K562 (cell line): ENCODE measurements around the gene GALNT18. TPM values are rescaled to one million over a fixed set of nuclear protein-coding genes. Genes with fewer than 3 reads are reported as not detected.

Experiments
- ATAC-seq: fragments of 200-7000 bp; cut with Tn5 transposase; 3 replicates; pipeline ENCODE4 v1.9.1; 2020; ENCODE audit warnings: moderate library complexity
- BruUV-seq: library from RNA; stranded (reverse); fragments of 400-500 nt; replicated peaks from 2 replicates; lab custom pipeline; 2021; lab: Mats Ljungman, UMichigan
- CTCF ChIA-PET: fragments of 300-600 bp; formaldehyde crosslinking; extraction: SDS; loops from one replicate; lab custom pipeline; 2021; ENCODE audit warnings: low intra/inter-chr PET ratio; lab: Yijun Ruan, JAX
- POLR2A ChIA-PET: fragments of 300-600, 350-650 bp; sonication (Branson Sonifier 250); formaldehyde crosslinking; extraction: SDS; loops from one replicate; lab custom pipeline; 2021; ENCODE audit warnings: antibody characterized with exemption, inconsistent platforms; lab: Yijun Ruan, JAX
- DNase-seq, 4 experiments: peaks; one replicate each; pipeline versions ENCODE4 v3.0.0 to v3.0.0-alpha.2; 2011 to 2018; ENCODE audit warnings: low spot score in 3 of 4, mixed read lengths in 3 of 4; ENCODE audit errors: extremely low read depth in 1 of 4
- FAIRE-seq: peaks from 2 replicates; lab custom pipeline; 2011; peaks lifted over from hg19 to GRCh38; lab: Jason Lieb, UNC
- H2AFZ ChIP-seq: 2 replicates; pipeline ENCODE4 v1.6.0; 2011; ENCODE audit warnings: low read depth, low read length, control low read depth, inconsistent platforms
- H3K27ac ChIP-seq: fragments of 200-600 bp; 3 replicates; pipeline ENCODE4 v1.8.0; 2011; ENCODE audit warnings: low read depth, mild to moderate bottlenecking, control low read depth, inconsistent platforms, low read length, moderate library complexity, mixed read lengths; ENCODE audit errors: extremely low read depth
- H3K27me3 ChIP-seq, 2 experiments: fragments of 300-600 bp in 1 of 2; 2 replicates in 1 of 2; 3 replicates in 1 of 2; pipeline versions ENCODE4 v1.6.0 to v1.8.0; 2011; ENCODE audit warnings: inconsistent platforms in 2 of 2, low read length in 2 of 2, mild to moderate bottlenecking in 1 of 2, mixed read lengths in 1 of 2, moderate library complexity in 1 of 2; ENCODE audit not compliant: control insufficient read depth in 2 of 2, insufficient read depth in 2 of 2
- H3K36me3 ChIP-seq: fragments of 300-600 bp; 3 replicates; pipeline ENCODE4 v1.8.0; 2011; ENCODE audit warnings: mild to moderate bottlenecking, low read length, inconsistent platforms; ENCODE audit not compliant: control insufficient read depth, insufficient read depth
- H3K4me1 ChIP-seq, 2 experiments: fragments of 200-600 bp in 1 of 2; replicated peaks in 1 of 2; 2 replicates in 1 of 2; 3 replicates in 1 of 2; pipeline versions ENCODE4 v1.5.1 to v1.8.0; 2011; ENCODE audit warnings: inconsistent platforms in 2 of 2, low read length in 2 of 2, mild to moderate bottlenecking in 1 of 2, mixed read lengths in 1 of 2, moderate library complexity in 1 of 2; ENCODE audit not compliant: control insufficient read depth in 2 of 2, insufficient read depth in 2 of 2
- H3K4me2 ChIP-seq: 2 replicates; pipeline ENCODE4 v1.6.1; 2011; ENCODE audit warnings: low read length, control low read depth, inconsistent platforms, mixed read lengths; ENCODE audit not compliant: insufficient read depth
- H3K4me3 ChIP-seq: fragments of 200-600 bp; sonication (generic), shearing (Covaris generic); 2 replicates; pipeline ENCODE4 v1.5.1; 2016; ENCODE audit warnings: control low read depth, inconsistent platforms
- H3K79me2 ChIP-seq: fragments of 200-600 bp; 3 replicates; pipeline ENCODE4 v1.8.0; 2011; ENCODE audit warnings: low read length, inconsistent platforms; ENCODE audit not compliant: control insufficient read depth, insufficient read depth
- H3K9ac ChIP-seq, 2 experiments: 2 replicates each; pipeline versions ENCODE4 v1.6.0 to v1.6.1; 2011; ENCODE audit warnings: low read depth in 2 of 2, low read length in 2 of 2, control low read depth in 1 of 2, inconsistent platforms in 1 of 2, mild to moderate bottlenecking in 1 of 2, mixed read lengths in 1 of 2; ENCODE audit not compliant: insufficient read depth in 1 of 2
- H3K9me1 ChIP-seq: one replicate; pipeline ENCODE4 v1.6.0; 2011; ENCODE audit warnings: inconsistent platforms, mild to moderate bottlenecking, low read length, moderate library complexity; ENCODE audit not compliant: control insufficient read depth, insufficient read depth
- H3K9me3 ChIP-seq: replicated peaks from 2 replicates; pipeline ENCODE4 v1.5.1; 2011; ENCODE audit warnings: low read depth, low read length, inconsistent platforms; ENCODE audit not compliant: control insufficient read depth, insufficient read depth
- H4K20me1 ChIP-seq: replicated peaks from 2 replicates; pipeline ENCODE4 v1.6.1; 2011; ENCODE audit warnings: low read length, inconsistent platforms, mixed read lengths; ENCODE audit not compliant: control insufficient read depth, insufficient read depth
- BRD9 ChIP-seq: fragments of 450-650 bp; IDR thresholded peaks from 2 replicates; pipeline ENCODE4 v1.6.1; 2018; ENCODE audit warnings: low read depth; ENCODE audit not compliant: partially characterized antibody
- CREB5 ChIP-seq: fragments of 250-450 bp; sonication (Bioruptor Pico); IDR thresholded peaks from 2 replicates; pipeline ENCODE4 v1.5.0; 2020; ENCODE audit warnings: mild to moderate bottlenecking
- ELF1 ChIP-seq: fragments of 200-800 bp; sonication (Bioruptor generic); IDR thresholded peaks from 2 replicates; pipeline ENCODE4 v1.6.1; 2016; ENCODE audit warnings: missing genetic modification characterization, missing compliant biosample characterization
- ETV1 ChIP-seq: fragments of 450-650 bp; conservative IDR thresholded peaks from 2 replicates; pipeline ENCODE4 v1.6.1; 2016; ENCODE audit warnings: missing genetic modification characterization, control low read depth, low read depth, missing compliant biosample characterization
- KDM5B ChIP-seq: fragments of 200-600 bp; sonication (generic); IDR thresholded peaks from 2 replicates; pipeline ENCODE4 v1.6.1; 2012; ENCODE audit warnings: low read depth, mild to moderate bottlenecking, moderate library complexity, low read length, control low read depth, inconsistent platforms; ENCODE audit not compliant: insufficient replicate concordance
- PTRF ChIP-seq: fragments of 450-650 bp; IDR thresholded peaks from 2 replicates; pipeline ENCODE4 v1.6.1; 2016; ENCODE audit warnings: mild to moderate bottlenecking, missing genetic modification characterization, missing compliant biosample characterization
- ZNF449 ChIP-seq: fragments of 250-450 bp; sonication (Bioruptor Pico); IDR thresholded peaks from 2 replicates; pipeline ENCODE4 v1.8.0; 2022; ENCODE audit warnings: moderate library complexity, mild to moderate bottlenecking, inconsistent platforms
- ZNF583 ChIP-seq: fragments of 250-450 bp; sonication (Bioruptor Pico); IDR thresholded peaks from 2 replicates; pipeline ENCODE4 v1.4.0; 2020
- ZNF644 ChIP-seq: fragments of 200-800 bp; sonication (Bioruptor generic); IDR thresholded peaks from 2 replicates; pipeline ENCODE4 v1.6.1; 2016; ENCODE audit warnings: low read depth, missing genetic modification characterization, missing compliant biosample characterization
- ZNF780A ChIP-seq: fragments of 250-450 bp; sonication (Bioruptor Pico); IDR thresholded peaks from 2 replicates; pipeline ENCODE4 v1.5.0; 2021; ENCODE audit warnings: mild to moderate bottlenecking
- ZSCAN32 ChIP-seq: fragments of 450-650 bp; formaldehyde crosslinking; IDR thresholded peaks from 2 replicates; pipeline ENCODE4 v1.4.0; 2020; ENCODE audit warnings: mild to moderate bottlenecking, moderate library complexity
- WGBS: fragments of 100-300 bp; shearing (Covaris generic); methylation state at CpG from one replicate; pipeline ENCODE4 v1.1.6; 2016; ENCODE audit warnings: low coverage, mixed read lengths; ENCODE audit not compliant: insufficient coverage; ENCODE audit errors: missing lambda C conversion rate; 5-methylcytosine and 5-hydroxymethylcytosine counted together
- in situ Hi-C: fragments of 300-500 bp; cut with MboI; formaldehyde crosslinking; loops from 4 replicates; pipeline ENCODE4 v1.15.0; 2018; ENCODE audit warnings: inconsistent platforms, mixed read lengths
- intact Hi-C: fragments of 100-400 bp; cut with micrococcal nuclease; formaldehyde crosslinking; loops from 2 replicates; pipeline ENCODE4 v1.14.2; 2022
- polyA plus RNA-seq, 8 experiments: library from polyadenylated mRNA; depleted of rRNA in 4 of 8; stranded (reverse) in 5 of 8; unstranded in 3 of 8; fragments of >200 nt; fragmentation: Nextera tagmentation in 2 of 8; fragmentation: Illumina TruSeq in 1 of 8; extraction: Ambion mirVana in 2 of 8; extraction: Trizol in 1 of 8; gene quantifications; 2 replicates each; pipeline versions ENCODE4 v1.2.1 to v1.2.3, GENCODE V29; 2011 to 2014; ENCODE audit warnings: inconsistent platforms in 1 of 8, missing spikeins in 1 of 8
- total RNA-seq, 7 experiments: library from RNA; depleted of rRNA in 6 of 7; stranded (reverse); fragments of >200 nt in 6 of 7; fragmentation: Illumina TruSeq in 2 of 7; extraction: Trizol in 2 of 7; gene quantifications; 2 replicates each; pipeline versions ENCODE4 v1.2.1 to v1.2.3, GENCODE V29; 2011 to 2021; ENCODE audit warnings: low replicate concordance in 1 of 7
- TF ChIP-seq, protein P1 (sequence below): sonication (generic); formaldehyde crosslinking; IDR thresholded peaks from 2 replicates; pipeline ENCODE4 v1.8.0; 2022; ENCODE audit warnings: missing genetic modification reagents, mild to moderate bottlenecking, moderate library complexity, borderline replicate concordance
- TF ChIP-seq, protein P2 (sequence below): fragments of 250-450 bp; sonication (Bioruptor Pico); IDR thresholded peaks from 2 replicates; pipeline ENCODE4 v1.4.0; 2020
- TF ChIP-seq, protein P3 (sequence below): fragments of 450-650 bp; IDR thresholded peaks from 2 replicates; pipeline ENCODE4 v1.6.1; 2014; ENCODE audit warnings: low read depth, mild to moderate bottlenecking, moderate library complexity, borderline replicate concordance

GALNT18 gene
- total and polyA plus RNA-seq, 9 of the 15 experiments (the other 6 are each of a cell fraction or from before 2014, with no cell fraction given) = not detected

DNA sequence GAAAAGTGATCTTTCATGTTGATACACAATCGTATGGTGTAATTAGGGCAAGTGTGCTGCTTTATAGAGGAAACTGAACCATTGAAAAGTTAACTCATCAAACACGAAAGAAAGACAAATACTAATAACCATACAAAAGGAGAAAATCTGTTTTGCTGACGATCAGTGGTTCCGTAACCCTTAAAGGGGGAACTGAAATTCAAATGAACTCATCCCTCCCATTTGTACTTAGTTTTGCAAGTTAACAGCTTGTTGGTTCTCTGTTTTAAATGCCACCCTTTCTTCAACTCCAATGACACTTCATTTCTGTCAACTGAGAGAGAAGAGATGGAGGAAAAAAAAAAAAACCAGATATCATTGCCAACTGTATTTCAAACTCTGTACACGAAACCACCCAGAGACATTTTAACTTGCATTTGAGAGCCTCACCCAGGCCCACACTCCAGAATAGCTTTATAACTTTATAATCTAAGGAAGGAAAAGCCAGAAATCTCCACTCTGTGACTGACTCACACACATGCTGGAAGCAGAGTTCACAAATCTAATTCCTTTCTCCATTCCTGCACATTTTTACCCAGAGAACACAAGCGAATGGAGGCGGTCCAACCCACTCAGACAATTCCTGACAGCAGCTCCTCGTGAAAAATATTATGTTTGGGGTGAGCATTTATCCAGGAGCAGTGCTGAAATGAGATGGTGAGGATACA, 251.4 kb downstream of the GALNT18 start:
- intact Hi-C loops = no loop called here
- DNase-seq = no peak
- Histone ChIP-seq H3K36me3 (no peaks in the 10 kb centered on the region), H3K4me2 (no peak overlapping the region), H3K79me2 (no peaks in the 10 kb centered on the region), H3K4me1 (no peaks in the 10 kb centered on the region), H3K4me3 (no peak overlapping the region), H3K27me3 (peaks cover 0 to 5% of the 10 kb centered on the region in 2 experiments; a peak in 2 of 5 replicates), H2AFZ (no peak overlapping the region), H4K20me1 (no peaks in the 10 kb centered on the region), H3K27ac (no peak overlapping the region), H3K9me1 (no peaks in the 10 kb centered on the region), H3K9ac (no peak overlapping the region), H3K9me3 (no peaks in the 10 kb centered on the region)
- CTCF ChIA-PET = no interaction called here
- TF ChIP-seq, protein P1, sequence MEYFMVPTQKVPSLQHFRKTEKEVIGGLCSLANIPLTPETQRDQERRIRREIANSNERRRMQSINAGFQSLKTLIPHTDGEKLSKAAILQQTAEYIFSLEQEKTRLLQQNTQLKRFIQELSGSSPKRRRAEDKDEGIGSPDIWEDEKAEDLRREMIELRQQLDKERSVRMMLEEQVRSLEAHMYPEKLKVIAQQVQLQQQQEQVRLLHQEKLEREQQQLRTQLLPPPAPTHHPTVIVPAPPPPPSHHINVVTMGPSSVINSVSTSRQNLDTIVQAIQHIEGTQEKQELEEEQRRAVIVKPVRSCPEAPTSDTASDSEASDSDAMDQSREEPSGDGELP = no peak
- TF ChIP-seq BRD9 (no peak), ZSCAN32 (CRISPR knock-in tag) (no peak), ZNF780A (CRISPR knock-in tag) (no peak), ETV1 (tag) (no peak), ZNF644 (tag) (no peak), PTRF (no peak), ZNF583 (CRISPR knock-in tag) (no peak), KDM5B (no peak), ZNF449 (CRISPR knock-in tag) (no peak), ELF1 (tag) (no peak), CREB5 (CRISPR knock-in tag) (no peak)
- TF ChIP-seq, protein P2, sequence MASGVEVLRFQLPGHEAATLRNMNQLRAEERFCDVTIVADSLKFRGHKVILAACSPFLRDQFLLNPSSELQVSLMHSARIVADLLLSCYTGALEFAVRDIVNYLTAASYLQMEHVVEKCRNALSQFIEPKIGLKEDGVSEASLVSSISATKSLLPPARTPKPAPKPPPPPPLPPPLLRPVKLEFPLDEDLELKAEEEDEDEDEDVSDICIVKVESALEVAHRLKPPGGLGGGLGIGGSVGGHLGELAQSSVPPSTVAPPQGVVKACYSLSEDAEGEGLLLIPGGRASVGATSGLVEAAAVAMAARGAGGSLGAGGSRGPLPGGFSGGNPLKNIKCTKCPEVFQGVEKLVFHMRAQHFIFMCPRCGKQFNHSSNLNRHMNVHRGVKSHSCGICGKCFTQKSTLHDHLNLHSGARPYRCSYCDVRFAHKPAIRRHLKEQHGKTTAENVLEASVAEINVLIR = no peak
- TF ChIP-seq, protein P3, sequence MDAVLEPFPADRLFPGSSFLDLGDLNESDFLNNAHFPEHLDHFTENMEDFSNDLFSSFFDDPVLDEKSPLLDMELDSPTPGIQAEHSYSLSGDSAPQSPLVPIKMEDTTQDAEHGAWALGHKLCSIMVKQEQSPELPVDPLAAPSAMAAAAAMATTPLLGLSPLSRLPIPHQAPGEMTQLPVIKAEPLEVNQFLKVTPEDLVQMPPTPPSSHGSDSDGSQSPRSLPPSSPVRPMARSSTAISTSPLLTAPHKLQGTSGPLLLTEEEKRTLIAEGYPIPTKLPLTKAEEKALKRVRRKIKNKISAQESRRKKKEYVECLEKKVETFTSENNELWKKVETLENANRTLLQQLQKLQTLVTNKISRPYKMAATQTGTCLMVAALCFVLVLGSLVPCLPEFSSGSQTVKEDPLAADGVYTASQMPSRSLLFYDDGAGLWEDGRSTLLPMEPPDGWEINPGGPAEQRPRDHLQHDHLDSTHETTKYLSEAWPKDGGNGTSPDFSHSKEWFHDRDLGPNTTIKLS = no peak
- no TSS peak for BruUV-seq
- POLR2A ChIA-PET = no interaction called here
- no peak for ATAC-seq
- in situ Hi-C loops = no loop called here
- FAIRE-seq = no peak
- WGBS = 0% methylated on average over 8 of the region's 8 CpGs
